ENCODE measurements around the gene ASTN2.
"Not testable (repeated sequence)": the region's sequence is repeated elsewhere in the genome, so short reads cannot be mapped to it uniquely, and the experiment has no call there.

The ASTN2 gene

DNA sequence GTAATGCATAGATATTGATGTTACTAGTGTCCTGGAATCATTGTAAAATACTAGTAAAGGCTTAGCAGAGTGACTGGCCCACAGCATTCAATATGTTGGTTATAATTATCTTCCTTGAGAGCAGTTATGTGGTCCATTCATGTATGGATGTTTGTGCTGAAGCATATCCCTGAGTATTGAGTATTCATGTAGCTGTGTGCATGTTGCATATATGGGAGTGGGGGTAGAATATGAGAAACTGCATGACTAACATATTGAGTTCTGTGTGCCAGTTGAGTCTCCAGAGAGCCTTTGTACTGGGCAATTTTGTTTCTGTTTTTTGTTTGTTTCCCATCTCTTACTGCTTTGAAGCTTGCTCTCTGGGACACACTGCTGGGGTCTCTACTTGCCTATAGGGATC lies 950.4 kb downstream of the ASTN2 start:
- intact Hi-C loops (cut with DNase I; ENCODE audit: low total_unique reads): no loop called here
- TF ChIP-seq, protein P1, sequence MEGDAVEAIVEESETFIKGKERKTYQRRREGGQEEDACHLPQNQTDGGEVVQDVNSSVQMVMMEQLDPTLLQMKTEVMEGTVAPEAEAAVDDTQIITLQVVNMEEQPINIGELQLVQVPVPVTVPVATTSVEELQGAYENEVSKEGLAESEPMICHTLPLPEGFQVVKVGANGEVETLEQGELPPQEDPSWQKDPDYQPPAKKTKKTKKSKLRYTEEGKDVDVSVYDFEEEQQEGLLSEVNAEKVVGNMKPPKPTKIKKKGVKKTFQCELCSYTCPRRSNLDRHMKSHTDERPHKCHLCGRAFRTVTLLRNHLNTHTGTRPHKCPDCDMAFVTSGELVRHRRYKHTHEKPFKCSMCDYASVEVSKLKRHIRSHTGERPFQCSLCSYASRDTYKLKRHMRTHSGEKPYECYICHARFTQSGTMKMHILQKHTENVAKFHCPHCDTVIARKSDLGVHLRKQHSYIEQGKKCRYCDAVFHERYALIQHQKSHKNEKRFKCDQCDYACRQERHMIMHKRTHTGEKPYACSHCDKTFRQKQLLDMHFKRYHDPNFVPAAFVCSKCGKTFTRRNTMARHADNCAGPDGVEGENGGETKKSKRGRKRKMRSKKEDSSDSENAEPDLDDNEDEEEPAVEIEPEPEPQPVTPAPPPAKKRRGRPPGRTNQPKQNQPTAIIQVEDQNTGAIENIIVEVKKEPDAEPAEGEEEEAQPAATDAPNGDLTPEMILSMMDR (IDR thresholded peaks at IDR 0.05): no peak
- no peak overlapping the region for H3K27ac ChIP-seq
- DNase-seq: no peak
- no peaks in the 10 kb centered on the region for H3K36me3 ChIP-seq
- H3K4me3 ChIP-seq: no peak overlapping the region
- no peaks in the 10 kb centered on the region for H3K27me3 ChIP-seq
- no peaks in the 10 kb centered on the region for H3K9me3 ChIP-seq
- no peaks in the 10 kb centered on the region for H3K4me1 ChIP-seq

DNA sequence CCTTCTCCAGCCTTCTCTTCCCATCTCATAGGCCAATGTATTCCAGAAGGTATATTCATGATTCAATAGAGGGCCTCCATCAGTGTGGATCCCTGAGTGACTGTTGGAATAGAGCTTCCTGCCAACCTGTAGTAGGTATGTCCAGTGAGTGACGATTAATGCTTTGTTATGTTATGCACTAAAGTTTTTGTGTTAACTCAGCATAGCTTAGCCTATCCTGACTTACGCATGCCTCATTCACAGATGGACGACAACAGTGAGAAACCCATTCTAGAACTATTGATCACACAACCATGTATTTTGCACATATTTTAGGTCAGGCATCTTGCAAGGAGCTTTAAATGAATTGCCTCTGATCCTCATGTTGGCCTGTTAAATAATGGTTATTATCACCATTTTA lies 953.2 kb downstream of the ASTN2 start:
- Histone ChIP-seq H3K9me3 (peaks cover 0 to 4% (median 0%) of the 10 kb centered on the region in 3 donors), H3K27ac (no peak overlapping the region), H3K4me3 (no peak overlapping the region), H3K36me3 (no peaks in the 10 kb centered on the region), H3K4me1 (no peaks in the 10 kb centered on the region), H3K27me3 (no peaks in the 10 kb centered on the region)
- TF ChIP-seq, protein P1 (IDR thresholded peaks at IDR 0.05): no peak
- intact Hi-C loops (cut with DNase I; ENCODE audit: low total_unique reads): no loop called here
- no peak for DNase-seq

DNA sequence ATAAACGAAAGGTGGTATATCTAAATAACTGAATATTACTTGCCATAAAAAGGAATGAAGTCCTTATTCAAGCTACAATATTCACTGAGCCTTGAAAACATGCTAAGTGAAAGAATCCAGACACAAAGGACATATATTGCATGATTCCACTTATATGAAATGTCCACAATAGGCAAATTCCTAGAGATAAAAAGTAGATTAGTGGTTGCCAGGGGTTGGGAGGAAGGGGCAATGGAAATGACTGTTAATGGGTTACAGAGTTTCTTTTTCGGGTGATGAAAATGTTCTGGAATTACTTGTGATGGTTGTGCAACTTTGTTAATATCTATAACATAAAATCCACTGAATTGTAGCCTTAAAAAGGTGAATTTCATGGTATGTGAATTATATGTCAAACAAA lies 954.8 kb downstream of the ASTN2 start:
- H3K27ac ChIP-seq: no peak overlapping the region
- TF ChIP-seq, protein P1 (IDR thresholded peaks at IDR 0.05): no peak
- intact Hi-C loops (cut with DNase I; ENCODE audit: low total_unique reads): no loop called here
- no peaks in the 10 kb centered on the region for H3K36me3 ChIP-seq
- no peak for DNase-seq
- H3K4me3 ChIP-seq: no peak overlapping the region
- H3K4me1 ChIP-seq: no peaks in the 10 kb centered on the region
- peaks cover 0 to 8% (median 3%) of the 10 kb centered on the region in 3 donors for H3K9me3 ChIP-seq
- no peaks in the 10 kb centered on the region for H3K27me3 ChIP-seq

DNA sequence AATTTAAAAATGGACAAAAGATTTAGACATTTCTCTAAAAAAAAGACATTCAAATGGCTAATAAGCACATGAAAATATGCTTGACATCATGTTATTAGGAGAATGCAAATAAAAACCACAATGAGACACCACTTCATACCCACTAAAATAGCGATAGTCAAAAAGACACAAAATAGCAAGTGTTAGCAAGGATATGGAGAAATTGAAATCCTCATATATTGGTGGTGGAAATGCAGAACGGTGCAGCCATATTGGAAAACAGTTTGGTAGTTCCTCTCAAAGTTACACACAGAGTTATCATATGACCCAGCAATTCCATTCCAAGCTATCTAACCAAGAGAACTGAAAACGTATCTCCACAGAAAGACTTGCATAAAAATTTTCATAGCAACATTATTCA lies 955.3 kb downstream of the ASTN2 start:
- intact Hi-C loops (cut with DNase I; ENCODE audit: low total_unique reads): no loop called here
- Histone ChIP-seq H3K27me3 (no peaks in the 10 kb centered on the region), H3K27ac (no peak overlapping the region), H3K4me3 (no peak overlapping the region), H3K36me3 (no peaks in the 10 kb centered on the region), H3K4me1 (no peaks in the 10 kb centered on the region), H3K9me3 (peaks cover 0 to 8% (median 3%) of the 10 kb centered on the region in 3 donors)
- no peak for DNase-seq
- TF ChIP-seq, protein P1 (IDR thresholded peaks at IDR 0.05): no peak

DNA sequence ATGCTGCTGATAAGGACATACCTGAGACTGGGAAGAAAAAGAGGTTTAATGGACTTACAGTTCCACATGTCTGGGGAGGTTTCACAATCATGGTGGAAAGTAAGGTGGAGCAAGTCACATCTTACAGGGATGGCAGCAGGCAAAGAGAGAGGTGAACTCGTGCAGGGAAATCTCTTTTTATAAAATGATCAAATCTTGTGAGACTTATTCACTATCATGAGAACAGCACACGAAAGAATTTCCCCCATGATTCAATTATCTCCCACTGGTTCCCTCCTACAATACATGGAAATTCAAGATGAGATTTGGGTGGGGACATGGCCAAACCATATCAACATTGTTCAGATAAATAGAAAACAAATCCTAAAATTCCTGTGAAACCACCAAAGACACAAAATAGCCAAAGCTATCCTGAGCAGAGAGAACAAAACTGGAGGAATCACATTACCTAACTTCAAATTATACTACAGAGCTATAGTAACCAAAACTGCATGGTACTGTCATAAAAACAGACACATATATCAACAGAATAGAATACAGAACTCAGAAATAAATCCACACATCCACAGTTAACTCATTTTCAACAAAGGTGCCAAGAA lies 958.3 kb downstream of the ASTN2 start:
- TF ChIP-seq, protein P1 (IDR thresholded peaks at IDR 0.05): no peak
- no peaks in the 10 kb centered on the region for H3K36me3 ChIP-seq
- H3K4me1 ChIP-seq: no peaks in the 10 kb centered on the region
- no peak overlapping the region for H3K4me3 ChIP-seq
- no peak for DNase-seq
- peaks cover 0 to 8% (median 3%) of the 10 kb centered on the region in 3 donors for H3K9me3 ChIP-seq
- intact Hi-C loops (cut with DNase I; ENCODE audit: low total_unique reads): no loop called here
- H3K27me3 ChIP-seq: no peaks in the 10 kb centered on the region
- no peak overlapping the region for H3K27ac ChIP-seq

DNA sequence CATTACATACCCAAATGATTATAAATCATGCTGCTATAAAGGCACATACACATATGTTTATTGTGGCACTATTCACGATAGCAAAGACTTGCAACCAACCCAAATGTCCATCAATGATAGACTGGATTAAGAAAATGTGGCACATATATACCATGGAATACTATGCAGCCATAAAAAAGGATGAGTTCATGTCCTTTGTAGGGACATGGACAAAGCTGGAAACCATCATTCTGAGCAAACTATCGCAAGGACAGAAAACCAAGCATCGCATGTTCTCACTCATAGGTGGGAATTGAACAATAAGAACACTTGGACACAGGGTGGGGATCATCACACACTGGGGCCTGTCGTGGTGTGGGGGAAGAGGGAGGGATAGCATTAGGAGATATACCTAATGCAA lies 960.3 kb downstream of the ASTN2 start:
- H3K9me3 ChIP-seq; H3K36me3 ChIP-seq; intact Hi-C loops (cut with DNase I; ENCODE audit: low total_unique reads); H3K27ac ChIP-seq; DNase-seq; H3K4me1 ChIP-seq; H3K27me3 ChIP-seq; H3K4me3 ChIP-seq: not testable (repeated sequence)
